GM18508 (cell line): ENCODE results near the gene KATNB1.
A peak's percentile ranks its signal among the peaks of the same experiment; 100 is the strongest.
"Not testable (repeated sequence)": the region's sequence is repeated elsewhere in the genome, so short reads cannot be mapped to it uniquely, and the experiment has no call there.

Source experiments
- ATAC-seq: cut with Tn5 transposase; IDR thresholded peaks from one replicate; pipeline ENCODE4 v1.9.1; 2021; ENCODE audit warnings: moderate number of reproducible peaks; ENCODE audit not compliant: insufficient read depth, unreplicated experiment

The KATNB1 gene

DNA sequence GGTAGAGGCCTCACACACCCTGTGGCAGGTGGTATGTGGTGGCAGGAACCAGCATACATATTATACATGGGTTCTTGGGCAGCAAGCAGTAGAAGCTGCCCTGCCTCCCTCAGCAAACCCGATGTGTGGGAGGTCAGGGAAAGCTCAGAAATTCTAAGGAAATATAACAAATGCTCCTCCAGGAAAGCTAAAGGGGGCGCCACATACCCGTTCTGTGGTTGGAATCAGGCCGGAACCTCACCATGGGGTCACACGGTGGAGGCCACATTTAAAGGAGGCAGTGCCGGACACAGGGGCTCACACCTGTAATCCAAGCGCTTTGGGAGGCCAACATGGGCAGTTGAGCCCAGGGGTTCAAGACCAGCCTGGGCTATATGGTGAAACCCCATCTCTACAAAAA is 12.4 kb upstream of the KATNB1 start:
- ATAC-seq, result no peak

DNA sequence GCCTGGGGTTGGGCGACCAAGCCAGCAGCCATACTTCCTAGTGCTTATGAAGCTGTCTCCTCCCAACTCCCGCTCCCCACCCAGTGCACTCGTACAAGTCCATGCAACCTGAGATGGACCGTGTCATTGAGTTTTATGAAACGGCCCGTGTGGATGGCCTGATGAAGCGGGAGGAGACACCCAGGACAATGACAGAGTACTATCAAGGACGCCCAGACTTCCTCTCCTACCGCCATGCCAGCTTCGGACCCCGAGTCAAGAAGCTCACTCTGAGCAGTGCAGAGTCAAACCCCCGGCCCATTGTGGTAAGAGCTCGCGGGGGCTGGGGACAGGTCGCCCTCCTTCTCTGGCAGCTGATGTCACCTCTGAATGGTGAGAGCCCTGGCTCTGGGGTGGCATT is 11.0 kb upstream of the KATNB1 start:
- no peak for ATAC-seq

DNA sequence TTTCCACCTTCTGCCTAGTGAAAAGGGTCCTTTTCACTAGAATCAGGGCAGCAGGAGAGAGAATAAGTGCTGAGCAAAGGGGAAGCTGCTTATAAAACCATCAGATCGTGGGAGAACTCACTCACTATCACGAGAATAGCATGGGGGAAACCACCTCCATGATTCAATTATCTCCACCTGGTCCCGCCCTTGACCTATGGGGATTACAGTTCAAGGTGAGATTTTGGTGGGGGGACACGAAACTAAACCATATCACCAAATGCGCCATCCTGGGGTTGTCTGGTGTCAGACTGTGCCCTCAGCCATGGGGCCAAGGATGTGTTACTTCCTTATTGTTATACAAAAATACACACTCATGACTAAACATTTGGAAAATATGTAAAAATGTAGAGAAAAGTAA is 10.4 kb upstream of the KATNB1 start:
- ATAC-seq, result no peak

DNA sequence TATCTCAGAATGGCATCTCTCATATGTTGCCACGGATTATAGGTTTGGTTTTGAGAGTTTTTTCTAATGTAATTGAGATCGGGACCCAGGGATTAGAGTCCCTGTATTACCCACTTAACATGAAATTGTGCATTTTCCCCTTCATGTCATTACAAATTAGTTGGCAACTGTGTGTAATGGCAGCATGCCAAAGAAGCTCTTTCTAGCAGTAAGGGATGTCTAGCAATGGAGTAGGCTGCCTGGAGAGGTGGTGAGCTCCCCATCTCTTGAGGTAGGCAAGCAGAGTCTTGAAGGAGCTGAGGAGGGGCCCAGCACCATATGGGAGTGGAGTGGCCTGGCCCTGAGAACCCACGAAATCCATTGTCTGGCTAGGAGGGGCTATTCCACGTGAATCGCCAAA is 10.0 kb upstream of the KATNB1 start:
- ATAC-seq, result no peak

DNA sequence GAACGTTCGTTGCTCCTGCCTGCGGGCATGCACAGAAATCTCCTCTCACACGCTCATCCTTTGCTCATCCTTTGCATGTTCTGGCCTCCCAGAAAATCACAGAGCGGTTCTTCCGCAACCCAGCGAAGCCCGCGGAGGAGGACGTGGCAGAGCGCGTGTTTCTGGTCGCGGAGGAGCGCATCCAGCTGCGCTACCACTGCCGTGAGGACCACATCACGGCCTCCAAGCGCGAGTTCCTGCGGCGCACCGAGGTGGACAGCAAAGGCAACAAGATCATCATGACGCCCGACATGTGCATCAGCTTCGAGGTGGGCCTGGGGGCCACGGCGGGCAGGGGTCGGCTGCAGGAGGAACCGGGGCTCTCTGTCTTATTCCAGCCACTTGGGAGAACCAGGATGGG is 9.6 kb upstream of the KATNB1 start:
- no peak for ATAC-seq

DNA sequence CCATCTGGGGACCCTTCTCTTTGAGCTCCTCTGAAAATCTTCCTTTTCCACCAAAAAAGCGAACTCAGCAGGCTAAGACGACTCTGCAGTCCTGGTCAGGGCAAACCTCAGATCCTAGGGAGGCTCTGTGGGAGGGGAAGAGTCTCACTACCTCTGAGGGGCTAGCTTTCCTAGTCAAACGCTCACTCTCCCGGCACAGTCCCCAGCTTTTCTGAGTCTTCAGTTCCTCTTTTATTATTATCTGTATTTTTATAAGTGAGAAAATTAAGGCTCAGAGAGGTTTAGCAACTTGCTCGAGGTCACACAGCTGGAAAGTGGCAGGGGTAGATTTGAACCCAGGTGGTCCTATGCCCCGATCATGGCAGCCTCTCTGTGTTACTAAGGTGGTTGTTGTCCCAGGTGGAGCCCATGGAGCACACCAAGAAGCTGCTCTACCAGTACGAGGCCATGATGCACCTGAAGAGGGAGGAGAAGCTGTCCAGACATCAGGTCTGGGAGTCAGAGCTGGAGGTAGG is 9.1 kb upstream of the KATNB1 start:
- ATAC-seq, result no peak

DNA sequence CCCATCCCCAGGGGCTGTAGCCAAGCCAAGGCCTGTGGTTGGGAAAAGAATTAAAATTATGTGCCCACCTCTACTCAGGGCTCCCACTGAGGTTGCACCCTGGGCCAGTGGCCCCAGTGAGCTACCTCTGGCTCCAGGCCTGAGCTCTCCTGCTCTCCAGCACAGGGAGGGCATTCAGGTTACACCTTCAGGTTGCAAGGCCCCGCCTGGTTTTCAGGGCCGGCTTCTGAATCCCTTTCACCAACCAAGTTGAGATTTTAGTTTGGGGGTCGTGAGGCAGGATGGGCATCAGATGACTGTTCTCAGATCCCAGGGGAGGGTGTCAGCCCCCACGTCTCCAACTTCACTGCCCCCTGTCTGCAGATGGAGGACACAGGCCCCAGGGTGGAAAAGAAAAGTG is 8.0 kb upstream of the KATNB1 start:
- ATAC-seq, result no peak

DNA sequence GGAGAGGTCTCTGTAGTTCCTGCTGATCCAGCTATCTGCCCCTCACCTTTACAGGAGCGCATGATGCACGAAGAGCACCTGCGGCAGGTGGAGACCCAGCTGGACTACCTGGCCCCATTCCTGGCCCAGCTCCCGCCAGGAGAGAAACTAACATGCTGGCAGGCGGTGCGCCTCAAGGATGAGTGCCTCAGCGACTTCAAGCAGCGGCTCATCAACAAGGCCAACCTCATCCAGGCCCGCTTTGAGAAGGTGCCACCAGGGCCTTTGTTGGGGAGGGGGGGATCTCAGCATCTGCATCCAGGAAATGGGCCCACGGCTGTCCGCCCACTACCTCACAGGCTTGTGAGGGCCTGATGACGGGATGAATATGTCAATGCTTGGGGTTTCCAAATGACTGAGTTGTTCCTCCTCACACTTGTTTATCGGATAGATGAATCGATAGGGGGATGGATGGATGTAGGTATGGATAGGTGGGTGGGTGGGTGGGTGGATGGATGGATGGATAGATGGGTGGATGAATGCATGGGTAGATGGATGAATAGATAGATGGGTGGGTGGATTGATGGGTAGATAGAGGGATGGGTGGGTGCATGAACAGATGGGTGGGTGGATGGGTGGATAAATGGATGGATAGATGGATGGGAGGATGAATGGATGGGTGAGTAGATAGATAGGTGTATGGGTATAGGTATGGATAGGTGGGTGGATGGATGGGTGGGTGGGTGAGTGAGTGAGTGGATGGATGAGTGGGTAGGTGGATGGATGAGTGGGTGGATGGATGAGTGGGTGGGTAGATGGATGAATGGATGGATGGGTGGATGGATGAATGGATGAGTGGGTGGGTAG is 7.0 kb upstream of the KATNB1 start:
- ATAC-seq, result no peak

DNA sequence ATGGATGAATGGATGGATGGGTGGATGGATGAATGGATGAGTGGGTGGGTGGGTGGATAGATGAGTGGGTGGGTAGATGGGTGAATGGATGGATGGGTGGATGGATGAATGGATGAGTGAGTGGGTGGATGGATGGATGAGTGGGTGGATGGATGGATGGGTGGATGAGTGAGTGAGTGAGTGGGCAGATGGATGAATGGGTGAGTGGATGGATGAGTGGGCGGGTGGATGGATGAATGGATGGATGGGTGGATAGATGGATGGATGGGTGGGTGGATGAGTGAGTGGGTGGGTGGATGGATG is 6.4 kb upstream of the KATNB1 start:
- ATAC-seq, result no peak

DNA sequence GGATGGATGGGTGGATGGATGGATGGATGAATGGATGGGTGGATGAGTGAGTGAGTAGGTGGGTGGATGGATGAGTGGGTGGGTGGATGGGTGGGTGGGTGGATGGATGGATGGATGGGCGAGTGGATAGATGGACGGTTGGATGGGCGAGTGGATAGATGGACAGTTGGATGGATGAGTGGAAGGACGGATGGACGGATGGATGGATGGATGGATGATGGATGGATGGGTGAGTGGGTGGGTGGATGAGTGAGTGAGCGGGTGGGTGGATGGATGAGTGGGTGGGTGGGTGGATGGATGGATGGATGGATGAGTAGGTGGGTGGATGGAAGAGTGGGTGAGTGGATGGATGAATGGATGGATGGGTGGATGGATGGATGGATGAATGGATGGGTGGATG is 5.7 kb upstream of the KATNB1 start:
- not testable (repeated sequence) for ATAC-seq

DNA sequence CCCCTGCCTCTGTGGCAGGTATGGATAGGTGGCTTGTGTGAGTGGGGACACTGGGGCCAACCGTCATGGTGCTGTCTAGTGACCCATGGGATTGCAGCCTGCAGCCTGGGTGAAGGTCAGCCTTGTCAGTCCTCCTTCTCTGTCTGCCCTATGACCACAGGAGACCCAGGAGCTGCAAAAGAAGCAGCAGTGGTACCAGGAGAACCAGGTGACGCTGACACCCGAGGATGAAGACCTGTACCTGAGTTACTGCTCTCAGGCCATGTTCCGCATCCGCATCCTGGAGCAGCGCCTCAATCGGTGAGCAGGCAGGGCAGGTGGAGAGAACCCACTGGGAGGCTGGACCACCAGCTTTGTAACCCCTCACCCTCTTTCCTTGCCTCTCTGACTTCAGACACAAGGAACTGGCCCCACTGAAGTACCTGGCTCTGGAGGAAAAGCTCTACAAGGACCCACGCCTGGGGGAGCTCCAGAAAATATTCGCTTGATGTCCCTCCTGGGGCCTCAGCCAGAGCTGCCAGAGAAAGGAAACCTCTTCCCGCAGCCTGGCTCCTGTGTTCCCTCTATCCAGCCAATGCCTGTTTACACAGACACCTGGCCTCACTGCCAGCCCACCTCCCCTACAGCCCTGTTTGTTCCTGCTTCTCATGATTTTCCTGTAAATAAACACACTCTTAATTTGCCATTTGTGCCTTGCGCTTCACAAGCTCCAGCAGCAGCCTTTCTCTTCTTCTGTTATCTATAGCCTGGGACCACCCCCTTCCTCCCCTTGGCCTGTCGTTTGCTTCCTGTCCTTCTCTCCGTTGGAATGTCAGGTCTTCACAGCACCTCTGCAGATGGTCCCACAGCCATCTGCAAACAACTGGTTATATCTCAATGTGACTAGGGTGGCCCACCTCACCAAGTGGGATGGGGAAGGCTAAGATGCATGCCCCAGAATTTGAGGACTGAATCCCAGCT is 4.5 kb upstream of the KATNB1 start:
- no peak for ATAC-seq

DNA sequence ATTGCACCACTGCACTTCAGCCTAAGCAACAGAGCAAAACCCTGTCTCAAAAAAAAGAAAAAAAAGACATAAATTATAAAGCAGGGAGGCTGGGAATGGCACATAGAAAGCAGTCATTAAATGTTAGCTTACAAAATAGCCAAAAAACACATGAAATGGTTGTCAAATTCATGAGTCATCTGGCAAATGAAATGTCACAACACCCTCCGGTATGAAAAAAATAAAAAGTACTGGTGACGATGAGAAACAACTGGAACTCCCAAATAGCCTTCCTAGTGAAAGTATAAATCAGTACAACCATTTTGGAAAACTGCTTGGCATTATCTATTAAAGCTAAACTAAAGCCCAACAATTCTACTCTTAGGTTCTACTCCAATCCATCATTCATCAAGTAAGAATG is 3.5 kb upstream of the KATNB1 start:
- no peak for ATAC-seq

DNA sequence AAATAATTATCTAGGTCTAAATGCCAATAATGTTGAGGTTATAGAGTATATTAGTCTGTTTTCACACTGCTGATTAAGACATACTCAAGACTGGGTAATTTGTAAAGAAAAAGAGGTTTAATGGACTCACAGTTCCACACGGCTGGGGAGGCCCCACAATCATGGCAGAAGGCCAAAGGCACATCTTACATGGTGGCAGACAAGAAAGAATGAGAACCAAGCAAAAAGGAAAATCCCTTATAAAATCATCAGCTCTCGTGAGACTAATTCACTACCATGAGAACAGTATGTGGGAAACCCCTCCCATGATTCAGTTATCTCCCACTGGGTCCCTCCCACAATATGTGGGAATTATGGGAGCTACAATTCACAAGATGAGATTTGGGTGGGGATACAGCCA is 2.9 kb upstream of the KATNB1 start:
- ATAC-seq, result no peak

DNA sequence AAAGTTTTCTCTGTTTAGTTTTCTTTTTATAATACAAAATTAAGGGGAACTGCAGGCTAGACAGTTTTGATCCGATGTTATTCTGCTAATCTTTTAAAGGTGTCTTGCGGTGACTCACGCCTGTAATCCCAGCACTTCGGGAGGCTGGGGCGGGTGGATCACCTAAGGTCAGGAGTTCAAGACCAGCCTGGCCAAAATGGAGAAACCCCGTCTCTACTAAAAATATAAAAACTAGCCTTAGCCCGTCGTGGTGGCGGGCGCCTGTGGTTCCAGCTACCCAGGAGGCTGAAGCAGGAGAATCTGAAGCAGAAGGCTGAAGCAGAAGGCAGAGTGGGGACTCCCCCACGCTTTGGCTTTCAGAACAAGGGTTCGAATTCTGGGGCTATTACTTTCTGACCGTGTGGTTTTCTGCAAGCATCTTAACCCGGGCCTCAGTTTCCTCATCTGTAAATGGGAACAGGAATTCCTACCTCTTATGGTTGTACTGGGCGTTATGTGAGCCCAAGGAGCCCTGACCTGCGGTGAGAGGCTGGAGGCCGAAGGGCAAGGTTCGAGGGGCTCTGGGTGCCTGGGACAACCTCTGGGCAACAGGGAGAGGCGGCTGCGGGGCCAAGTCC is 1.2 kb upstream of the KATNB1 start:
- ATAC-seq, result no peak

DNA sequence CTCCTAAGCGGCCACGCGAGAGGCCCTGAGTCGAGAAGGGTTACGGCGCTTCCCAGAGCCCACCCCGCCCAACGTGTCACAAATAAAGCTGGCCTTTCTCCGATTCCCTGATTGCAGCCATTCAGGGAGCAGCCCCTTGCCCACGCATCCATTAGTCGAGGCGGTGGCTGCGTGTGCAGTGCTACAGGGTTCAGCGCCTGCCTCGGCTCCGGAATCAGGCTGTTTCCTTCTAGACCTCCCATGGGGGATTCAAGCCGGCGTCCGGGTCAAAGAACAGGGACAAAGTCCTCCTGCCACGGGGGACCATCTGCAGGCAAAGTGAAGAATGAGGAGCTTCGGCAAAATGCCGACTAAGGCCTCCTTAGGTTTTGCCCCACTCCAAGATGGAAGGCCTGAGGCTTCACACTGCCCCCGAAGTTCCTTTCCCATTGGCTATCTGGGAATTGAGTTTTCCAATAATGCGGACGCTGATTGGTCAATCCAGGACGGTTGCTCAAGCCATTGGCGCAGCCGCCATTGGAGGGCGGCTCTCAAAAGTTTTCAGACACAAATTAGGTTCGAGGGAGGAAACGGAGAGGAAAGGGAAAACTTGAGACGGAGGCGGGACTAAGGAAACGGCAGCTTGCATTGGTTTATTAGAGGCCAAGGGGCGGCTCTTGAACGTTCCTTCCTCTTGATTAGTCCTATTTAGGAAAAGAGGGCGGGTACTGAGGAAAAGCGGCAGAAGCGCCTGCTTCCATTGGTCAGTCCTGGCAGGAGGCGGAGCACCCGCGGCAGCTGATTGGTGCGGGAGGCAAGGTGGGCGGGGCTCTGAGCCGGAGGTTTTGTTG is 430 bp upstream of the KATNB1 start:
- ATAC-seq, result peak; percentile 88

DNA sequence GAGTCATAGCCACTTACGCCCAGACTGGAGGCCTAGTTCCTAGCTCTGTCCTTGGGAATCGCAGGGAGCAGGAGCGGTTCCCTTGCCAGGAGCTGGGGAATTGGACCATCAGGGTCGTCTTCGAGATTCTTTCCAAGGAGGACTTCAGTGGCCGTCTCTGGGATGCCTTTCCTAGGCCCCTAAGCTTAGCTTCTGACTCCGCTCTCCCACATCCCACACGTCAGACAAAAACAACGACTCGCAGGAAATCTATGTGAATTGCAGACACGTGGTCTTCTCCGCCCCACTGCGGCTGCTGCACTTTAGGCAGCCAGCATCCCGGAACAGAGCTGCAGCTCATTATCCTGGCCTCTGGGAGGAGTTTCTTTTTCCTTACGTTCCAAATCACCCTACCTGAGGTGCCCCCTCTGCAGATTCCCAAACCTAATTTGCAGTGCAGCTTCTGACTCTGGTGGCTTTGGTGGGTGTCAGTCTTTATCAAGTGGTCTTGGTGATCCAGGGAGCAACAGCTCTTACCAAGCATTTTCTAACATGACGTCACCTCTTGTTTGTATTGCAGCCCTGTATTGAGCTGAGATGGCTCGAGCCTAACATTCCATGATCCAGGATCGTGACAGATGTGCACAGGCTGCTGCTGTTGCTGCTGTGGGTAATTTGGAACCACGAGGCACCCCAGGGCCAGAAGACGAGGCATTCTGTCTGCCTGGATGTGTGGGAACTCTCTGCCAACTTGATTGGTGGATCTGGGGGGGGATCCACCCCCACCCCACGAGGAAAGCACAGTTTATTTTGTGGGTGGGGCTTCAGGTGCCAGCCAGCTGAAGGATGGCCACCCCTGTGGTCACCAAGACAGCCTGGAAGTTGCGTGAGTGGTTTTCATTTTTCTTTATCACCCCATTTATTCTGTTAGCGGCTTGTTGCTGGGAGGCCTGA is 1.1 kb downstream of the KATNB1 start:
- no peak for ATAC-seq

DNA sequence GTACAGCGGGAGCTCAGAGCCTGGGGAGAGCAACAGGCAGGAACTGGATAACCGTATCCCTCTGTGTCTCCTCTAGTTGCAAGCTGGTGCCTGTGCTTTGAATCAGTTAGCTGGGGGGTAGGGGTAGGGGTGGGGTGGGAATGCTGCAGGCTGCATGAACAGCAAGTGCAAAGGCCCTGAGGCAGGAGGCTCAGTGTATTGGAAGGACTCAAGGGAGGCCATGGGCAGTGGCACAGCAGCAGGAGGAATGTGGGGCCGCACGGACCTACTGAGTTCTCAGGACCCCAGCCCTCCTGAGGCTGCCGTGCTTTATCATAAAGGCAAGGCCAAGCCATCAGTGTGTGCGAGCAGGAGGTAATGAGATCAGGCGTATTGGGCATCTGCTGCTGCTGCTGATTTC is 3.3 kb downstream of the KATNB1 start:
- ATAC-seq, result no peak

GRCh38 chr16:57739756-57740422 is 4.3 kb downstream of the KATNB1 start:
- ATAC-seq, result no peak
